Medulla oblongata (tissue), 1 donor: ENCODE results near the gene CAMLG.
"Not testable (repeated sequence)": the region's sequence is repeated elsewhere in the genome, so short reads cannot be mapped to it uniquely, and the experiment has no call there.

Source experiments
- DNase-seq: peaks from one replicate; pipeline ENCODE4 v3.0.0-alpha.2; 2015; ENCODE audit errors: extremely low spot score

CAMLG gene

GRCh38 chr5:134738133-134738962 lies at the start of gene CAMLG:
Gene CAMLG (plus strand): TSS chr5:134738548. CDS start chr5:134738621, 73 bp downstream.
- DNase-seq, result peak; percentile 98

GRCh38 chr5:134690144-134690543 lies 48.2 kb upstream of the CAMLG start:
- DNase-seq, result not testable (repeated sequence)

- DNase-seq, result no peak
These were observed 45.6 kb upstream of the CAMLG start for GRCh38 chr5:134692722-134693121.

- no peak for DNase-seq
These were observed 30.0 kb upstream of the CAMLG start for GRCh38 chr5:134708301-134708700.

GRCh38 chr5:134714120-134714519 lies 24.2 kb upstream of the CAMLG start:
- no peak for DNase-seq

GRCh38 chr5:134714541-134714940 lies 23.8 kb upstream of the CAMLG start:
- no peak for DNase-seq

GRCh38 chr5:134715466-134715865 lies 22.9 kb upstream of the CAMLG start:
- DNase-seq, result not testable (repeated sequence)

GRCh38 chr5:134724872-134725271 lies 13.5 kb upstream of the CAMLG start:
- DNase-seq, result no peak

GRCh38 chr5:134732819-134733218 lies 5.5 kb upstream of the CAMLG start:
- no peak for DNase-seq

- no peak for DNase-seq
These were observed 3.1 kb upstream of the CAMLG start for GRCh38 chr5:134735243-134735642.

- DNase-seq, result no peak
These were observed 2.1 kb upstream of the CAMLG start for GRCh38 chr5:134736173-134736812.

GRCh38 chr5:134738963-134739661 lies 764 bp downstream of the CAMLG start:
- peak; percentile 37 for DNase-seq

- DNase-seq, result no peak
These were observed 2.7 kb downstream of the CAMLG start for GRCh38 chr5:134741052-134741451.

GRCh38 chr5:134742134-134742533 lies 3.8 kb downstream of the CAMLG start:
- DNase-seq, result no peak

GRCh38 chr5:134749415-134749814 lies 11.1 kb downstream of the CAMLG start:
- no peak for DNase-seq

GRCh38 chr5:134758176-134758503 lies 19.8 kb downstream of the CAMLG start:
- no peak for DNase-seq

- peak; percentile 92 for DNase-seq
These were observed 20.4 kb downstream of the CAMLG start, which contains the start of gene DDX46 for GRCh38 chr5:134758504-134759341. Gene DDX46 (plus strand): TSS chr5:134758779. CDS start chr5:134758939, 160 bp downstream.

- not testable (repeated sequence) for DNase-seq
These were observed 29.4 kb downstream of the CAMLG start for GRCh38 chr5:134767528-134768291.

GRCh38 chr5:134769206-134769605 lies 30.9 kb downstream of the CAMLG start:
- no peak for DNase-seq

GRCh38 chr5:134772461-134773125 lies 34.2 kb downstream of the CAMLG start:
- DNase-seq, result no peak
